Lung (tissue), 12 donors: Measurements from ENCODE around the gene HEXD. TPM values are rescaled to one million over a fixed set of nuclear protein-coding genes. Genes with fewer than 3 reads are reported as not detected.

Experiments used
- ATAC-seq: fragments of 200-7000 bp; cut with Tn5 transposase; one replicate; pipeline ENCODE4 v1.9.1; 2020; ENCODE audit warnings: moderate number of reproducible peaks; ENCODE audit not compliant: insufficient read depth, low FRiP score
- DNase-seq, 3 donors: peaks; one replicate each; pipeline ENCODE4 v3.0.0-alpha.2; 2013 to 2017
- H3K27ac ChIP-seq, 2 donors: one replicate each; pipeline ENCODE4 v1.5.1; 2013; ENCODE audit warnings: mild to moderate bottlenecking in 2 of 2, moderate library complexity in 2 of 2, control low read depth in 1 of 2, inconsistent platforms in 1 of 2, low read depth in 1 of 2, low read length in 1 of 2
- H3K27me3 ChIP-seq, 3 donors: one replicate each; pipeline ENCODE4 v1.5.1; 2013; ENCODE audit warnings: low read length in 2 of 3; ENCODE audit not compliant: control insufficient read depth in 3 of 3, insufficient read depth in 3 of 3
- H3K36me3 ChIP-seq, 4 donors: one replicate each; pipeline ENCODE4 v1.5.1; 2013; ENCODE audit warnings: low read length in 4 of 4, mild to moderate bottlenecking in 1 of 4, moderate library complexity in 1 of 4; ENCODE audit not compliant: control insufficient read depth in 4 of 4, insufficient read depth in 4 of 4
- H3K4me1 ChIP-seq, 5 donors: one replicate each; pipeline ENCODE4 v1.5.1; 2013; ENCODE audit warnings: low read length in 5 of 5, mild to moderate bottlenecking in 2 of 5, moderate library complexity in 1 of 5; ENCODE audit not compliant: control insufficient read depth in 5 of 5, insufficient read depth in 5 of 5
- H3K4me3 ChIP-seq: one replicate; pipeline ENCODE4 v1.5.1; 2013; ENCODE audit warnings: mild to moderate bottlenecking, control low read depth, moderate library complexity
- H3K9ac ChIP-seq, 2 donors: one replicate each; pipeline ENCODE4 v1.5.1; 2013; ENCODE audit warnings: low read length in 2 of 2, control low read depth in 1 of 2; ENCODE audit not compliant: insufficient read depth in 1 of 2
- H3K9me3 ChIP-seq, 4 donors: one replicate each; pipeline ENCODE4 v1.5.1; 2013; ENCODE audit warnings: low read length in 3 of 4, mild to moderate bottlenecking in 1 of 4, moderate library complexity in 1 of 4; ENCODE audit not compliant: control insufficient read depth in 4 of 4, insufficient read depth in 3 of 4
- WGBS, 2 donors: extraction: QIAGEN DNeasy Blood & Tissue Kit; methylation state at CpG; one replicate each; pipeline ENCODE4 v1.1.7; 2013; 5-methylcytosine and 5-hydroxymethylcytosine counted together
- polyA plus RNA-seq, 2 donors: library from polyadenylated mRNA; stranded (reverse); fragments of 200-250 nt; gene quantifications; one replicate each; pipeline ENCODE4 v1.2.1, GENCODE V29; 2013
- total RNA-seq, 2 donors: library from RNA; depleted of rRNA in 1 of 2; stranded (reverse); fragments of >200 nt in 1 of 2; gene quantifications; one replicate each; pipeline ENCODE4 v1.2.1, GENCODE V29; 2014 to 2021
- TF ChIP-seq, protein P1 (sequence below): IDR thresholded peaks from 2 replicates; pipeline ENCODE4 v1.5.1; 2012; ENCODE audit warnings: mild to moderate bottlenecking; ENCODE audit errors: control extremely low read depth, extremely low read depth
- donor health status: control.
- donor health status: control.
- donor health status: Bipolar disorder and iron deficiency.
- donor health status: healthy.
- donor health status: DM: yes; HTN: yes; CAD: no.

HEXD gene
- total and polyA plus RNA-seq, 4 donors = 28.4 to 57.3 (median 37.4) TPM

DNA sequence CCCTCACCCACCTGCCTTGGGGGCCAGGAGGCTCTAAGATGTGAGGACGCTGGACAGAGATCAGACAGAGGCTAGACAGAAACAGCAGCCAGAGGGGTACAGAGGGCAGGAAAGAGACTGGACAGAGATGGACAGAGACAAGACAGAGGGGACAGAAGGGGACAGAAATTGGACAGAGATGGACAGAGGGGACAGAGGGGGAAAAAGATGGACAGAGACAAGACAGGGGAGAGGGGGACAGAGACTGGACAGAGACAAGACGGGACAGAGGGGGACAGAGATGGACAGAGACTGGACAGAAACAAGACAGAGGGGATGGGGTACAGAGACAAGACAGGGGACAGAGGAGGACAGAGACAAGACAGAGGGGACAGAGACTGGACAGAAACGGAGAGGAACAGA, 30.4 kb upstream of the HEXD start:
- H3K9me3 ChIP-seq = no peaks in the 10 kb centered on the region
- no peak overlapping the region for H3K27ac ChIP-seq
- H3K36me3 ChIP-seq = peaks cover 0 to 14% (median 0%) of the 10 kb centered on the region in 4 donors
- H3K4me3 ChIP-seq = no peak overlapping the region
- peaks cover 0 to 23% (median 5%) of the 10 kb centered on the region in 5 donors for H3K4me1 ChIP-seq
- ATAC-seq (no peak), DNase-seq (no peak)
- TF ChIP-seq, protein P1, sequence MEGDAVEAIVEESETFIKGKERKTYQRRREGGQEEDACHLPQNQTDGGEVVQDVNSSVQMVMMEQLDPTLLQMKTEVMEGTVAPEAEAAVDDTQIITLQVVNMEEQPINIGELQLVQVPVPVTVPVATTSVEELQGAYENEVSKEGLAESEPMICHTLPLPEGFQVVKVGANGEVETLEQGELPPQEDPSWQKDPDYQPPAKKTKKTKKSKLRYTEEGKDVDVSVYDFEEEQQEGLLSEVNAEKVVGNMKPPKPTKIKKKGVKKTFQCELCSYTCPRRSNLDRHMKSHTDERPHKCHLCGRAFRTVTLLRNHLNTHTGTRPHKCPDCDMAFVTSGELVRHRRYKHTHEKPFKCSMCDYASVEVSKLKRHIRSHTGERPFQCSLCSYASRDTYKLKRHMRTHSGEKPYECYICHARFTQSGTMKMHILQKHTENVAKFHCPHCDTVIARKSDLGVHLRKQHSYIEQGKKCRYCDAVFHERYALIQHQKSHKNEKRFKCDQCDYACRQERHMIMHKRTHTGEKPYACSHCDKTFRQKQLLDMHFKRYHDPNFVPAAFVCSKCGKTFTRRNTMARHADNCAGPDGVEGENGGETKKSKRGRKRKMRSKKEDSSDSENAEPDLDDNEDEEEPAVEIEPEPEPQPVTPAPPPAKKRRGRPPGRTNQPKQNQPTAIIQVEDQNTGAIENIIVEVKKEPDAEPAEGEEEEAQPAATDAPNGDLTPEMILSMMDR = no peak
- WGBS, 2 donors = 63 to 81% methylated on average over 3 of the region's 3 CpGs
- H3K9ac ChIP-seq = no peak overlapping the region
- H3K27me3 ChIP-seq = no peaks in the 10 kb centered on the region

DNA sequence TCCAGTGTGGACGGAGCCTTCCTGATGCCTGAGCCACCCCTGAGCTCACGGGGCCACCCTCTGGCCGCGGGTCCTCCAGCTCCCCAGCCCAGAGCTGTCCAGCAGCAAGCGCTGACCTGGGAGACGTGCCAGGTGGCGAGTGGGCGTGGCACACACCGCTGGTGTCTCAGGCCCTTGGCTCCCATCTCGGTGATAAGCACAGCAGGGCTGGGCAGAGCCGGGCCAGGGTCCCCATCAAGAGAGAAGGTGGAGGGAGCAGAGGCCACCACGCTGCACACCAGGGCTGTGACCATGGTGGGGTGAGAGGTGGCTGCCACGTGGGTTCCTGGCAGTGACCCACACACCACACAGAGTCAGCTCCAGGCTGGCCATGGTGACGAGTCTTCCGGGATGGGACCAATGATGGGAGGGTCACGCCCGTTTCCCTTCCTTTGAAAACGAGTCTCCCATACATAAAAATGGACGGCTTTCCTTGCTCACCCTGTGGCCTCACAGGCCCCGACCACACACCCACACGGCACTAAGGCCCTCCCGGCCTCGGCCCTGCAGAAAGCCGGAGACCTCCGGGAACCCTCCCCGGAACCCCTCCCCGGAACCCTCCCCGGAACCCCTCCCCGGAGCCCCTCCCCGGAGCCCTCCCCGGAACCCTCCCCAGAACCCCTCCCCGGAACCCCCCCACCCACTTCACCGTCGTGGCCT, 29.8 kb upstream of the HEXD start:
- ATAC-seq (no peak), DNase-seq (peak in 1 of 3 donors; percentile 30)
- H3K27me3 ChIP-seq = no peaks in the 10 kb centered on the region
- no peak overlapping the region for H3K27ac ChIP-seq
- H3K4me1 ChIP-seq = peaks cover 0 to 23% (median 5%) of the 10 kb centered on the region in 5 donors
- H3K9me3 ChIP-seq = no peaks in the 10 kb centered on the region
- H3K9ac ChIP-seq = no peak overlapping the region
- no peak overlapping the region for H3K4me3 ChIP-seq
- peaks cover 0 to 20% (median 2%) of the 10 kb centered on the region in 4 donors for H3K36me3 ChIP-seq
- WGBS, 2 donors = 67 to 73% methylated on average over 33 to 34 of the region's 34 CpGs
- TF ChIP-seq, protein P1 = no peak

DNA sequence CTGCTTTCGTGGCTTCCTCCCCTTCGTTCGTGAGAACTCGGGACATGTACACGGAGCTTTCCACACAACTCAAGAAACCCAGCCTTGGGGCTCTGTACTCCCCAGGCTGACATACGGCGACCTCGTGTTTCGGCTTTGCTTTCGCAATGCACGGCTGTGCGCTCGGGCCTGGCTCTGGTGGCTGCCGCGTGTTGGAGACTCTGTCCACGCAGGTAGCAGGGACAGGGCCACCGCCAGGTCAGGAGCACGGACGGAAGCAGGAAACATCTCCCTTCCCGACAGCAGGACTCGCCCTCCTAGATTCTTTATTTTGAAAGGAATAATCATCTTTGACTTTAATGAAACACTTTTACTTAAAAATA, 29.2 kb upstream of the HEXD start:
- H3K27ac ChIP-seq = no peak overlapping the region
- WGBS, 2 donors = 59 to 75% methylated on average over 21 of the region's 21 CpGs
- DNase-seq (no peak), ATAC-seq (no peak)
- H3K4me3 ChIP-seq = no peak overlapping the region
- H3K4me1 ChIP-seq = peaks cover 0 to 23% (median 5%) of the 10 kb centered on the region in 5 donors
- H3K27me3 ChIP-seq = no peaks in the 10 kb centered on the region
- TF ChIP-seq, protein P1 = no peak
- H3K9me3 ChIP-seq = no peaks in the 10 kb centered on the region
- no peak overlapping the region for H3K9ac ChIP-seq
- peaks cover 0 to 23% (median 4%) of the 10 kb centered on the region in 4 donors for H3K36me3 ChIP-seq
